H1 (cell line): ENCODE results near the gene LRRC27. TPM values are rescaled to one million over a fixed set of nuclear protein-coding genes. Genes with fewer than 3 reads are reported as not detected.

Experiments
- ASH2L ChIP-seq: fragments of 200-600, 300-600 bp; sonication (generic); IDR thresholded peaks from one replicate; pipeline ENCODE4 v1.7.1; 2017; ENCODE audit warnings: low read length
- BRCA1 ChIP-seq: IDR thresholded peaks from 2 replicates; pipeline ENCODE4 v1.6.1; 2012; ENCODE audit warnings: low read depth, low read length, improper control_type of control experiment
- CHD7 ChIP-seq: fragments of 300-600 bp; sonication (generic); IDR thresholded peaks from 2 replicates; pipeline ENCODE4 v1.7.1; 2012; ENCODE audit warnings: low read length, moderate library complexity, mild to moderate bottlenecking, inconsistent platforms; ENCODE audit not compliant: insufficient replicate concordance
- EZH2 ChIP-seq: fragments of 200-600 bp; sonication (generic); IDR thresholded peaks from 2 replicates; pipeline ENCODE4 v1.7.1; 2012; ENCODE audit warnings: low read depth, mild to moderate bottlenecking, moderate library complexity, low read length, inconsistent platforms; ENCODE audit not compliant: severe bottlenecking
- HDAC6 ChIP-seq: IDR thresholded peaks from one replicate; pipeline ENCODE4 v1.7.1; 2012; ENCODE audit warnings: low read depth, mild to moderate bottlenecking, inconsistent platforms, low read length, moderate library complexity
- POLR2A ChIP-seq, 2 experiments: IDR thresholded peaks; 1 replicate in 1 of 2; 2 replicates in 1 of 2; pipeline ENCODE4 v1.6.1; 2011; ENCODE audit warnings: low read depth in 2 of 2, low read length in 2 of 2, mild to moderate bottlenecking in 2 of 2; ENCODE audit errors: control extremely low read depth in 1 of 2
- SIN3A ChIP-seq, 2 experiments: IDR thresholded peaks in 1 of 2; conservative IDR thresholded peaks in 1 of 2; 2 replicates each; pipeline ENCODE4 v1.6.1; 2011 to 2012; ENCODE audit warnings: low read length in 2 of 2, improper control_type of control experiment in 1 of 2, low read depth in 1 of 2, mild to moderate bottlenecking in 1 of 2
- SUZ12 ChIP-seq: fragments of 200-600 bp; sonication (generic); IDR thresholded peaks from 2 replicates; pipeline ENCODE4 v1.6.1; 2012; ENCODE audit warnings: mild to moderate bottlenecking, inconsistent platforms, low read length, moderate library complexity, mixed read lengths
- polyA plus RNA-seq, 7 experiments: library from polyadenylated mRNA; depleted of rRNA in 3 of 7; stranded (reverse) in 5 of 7; unstranded in 2 of 7; fragments of >200 nt in 5 of 7; fragments of 200-250 nt in 2 of 7; gene quantifications; 1 replicate in 5 of 7; 2 replicates in 1 of 7; 4 replicates in 1 of 7; pipeline versions ENCODE4 v1.2.1 to v1.2.3, GENCODE V29; 2011 to 2013; ENCODE audit warnings: missing spikeins in 2 of 7, mixed read lengths in 2 of 7
- total RNA-seq: library from RNA; stranded (reverse); fragmentation: NEBNext Ultra II Directional; extraction: Animal tissue kit (Norgen Biotek cat#: 25700); gene quantifications from 2 replicates; pipeline ENCODE4 v1.2.1, GENCODE V29; 2021
- TF ChIP-seq, protein P1 (sequence below): IDR thresholded peaks from 2 replicates; pipeline ENCODE4 v1.6.1; 2012; ENCODE audit warnings: inconsistent platforms

LRRC27 gene
- total and polyA plus RNA-seq, 2 of the 8 experiments (the other 6 are each of a cell fraction or from before 2014, with no cell fraction given): 1.2 to 3.8 TPM

- TF ChIP-seq CHD7 (no peak), EZH2 (no peak), POLR2A (IDR thresholded peaks at IDR 0.05; ENCODE audit: control extremely low read depth in 1 of 2, low read depth in 2 of 2, low read length in 2 of 2) (peak in 1 of 2 experiments; percentile 5; a peak in 1 of 3 replicates), BRCA1 (no peak), SUZ12 (no peak), HDAC6 (no peak), ASH2L (peak; percentile 26), SIN3A (conservative IDR thresholded peaks at IDR 0.05 in 1 of 2, IDR thresholded peaks at IDR 0.05 in 1 of 2; ENCODE audit: low read depth in 1 of 2, low read length in 2 of 2) (no peak)
- TF ChIP-seq, protein P1, sequence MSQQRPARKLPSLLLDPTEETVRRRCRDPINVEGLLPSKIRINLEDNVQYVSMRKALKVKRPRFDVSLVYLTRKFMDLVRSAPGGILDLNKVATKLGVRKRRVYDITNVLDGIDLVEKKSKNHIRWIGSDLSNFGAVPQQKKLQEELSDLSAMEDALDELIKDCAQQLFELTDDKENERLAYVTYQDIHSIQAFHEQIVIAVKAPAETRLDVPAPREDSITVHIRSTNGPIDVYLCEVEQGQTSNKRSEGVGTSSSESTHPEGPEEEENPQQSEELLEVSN: no peak
Measured at GRCh38 chr10:132408367-132408781, 76.4 kb downstream of the LRRC27 start (continued).
